SK-N-MC (cell line): ENCODE data around the gene DAAM2.

ENCODE experiments used
- EZH2 ChIP-seq: fragments of 200-600 bp; sonication (generic); IDR thresholded peaks from one replicate; pipeline ENCODE4 v1.6.1; 2017; ENCODE audit warnings: antibody characterized with exemption
- POLR2AphosphoS5 ChIP-seq: IDR thresholded peaks from 2 replicates; pipeline ENCODE4 v1.6.1; 2012; ENCODE audit warnings: mild to moderate bottlenecking, low read depth, low read length, borderline replicate concordance

DNA sequence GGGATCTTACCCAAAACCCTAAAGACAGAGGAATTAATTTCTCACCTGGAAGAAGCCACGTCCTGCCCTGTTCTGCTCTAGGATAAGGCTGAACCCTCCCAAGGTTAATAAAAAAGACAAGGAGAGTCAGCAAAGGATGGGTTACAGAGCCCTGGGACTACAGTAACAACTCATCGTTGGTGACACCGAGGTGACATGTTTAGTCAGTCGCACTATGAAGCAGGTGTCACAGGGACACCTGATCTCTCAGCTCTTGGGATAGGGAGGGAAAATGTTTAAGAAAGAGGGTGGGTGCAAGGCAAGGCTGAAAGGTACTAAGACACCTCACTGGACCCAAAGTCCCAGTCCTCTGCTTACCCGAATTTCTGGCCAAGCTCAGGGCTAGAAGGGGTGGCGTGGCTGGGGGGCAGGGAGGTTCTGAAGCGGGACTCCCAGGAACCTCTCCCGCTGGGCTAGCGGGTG, 141.5 kb downstream of the DAAM2 start:
- TF ChIP-seq EZH2: no peak
- TF ChIP-seq POLR2AphosphoS5: no peak
